Peyer's patch (tissue), 4 donors: Measurements from ENCODE around the gene SLC26A1. TPM values are rescaled to one million over a fixed set of nuclear protein-coding genes. Genes with fewer than 3 reads are reported as not detected.

Experiments
- DNase-seq, 3 donors: peaks; one replicate each; pipeline ENCODE4 v3.0.0-alpha.2; 2017 to 2019
- H3K27ac ChIP-seq, 4 donors: fragments of 200-600 bp; sonication (generic); one replicate each; pipeline ENCODE4 v1.5.1; 2016 to 2019
- H3K27me3 ChIP-seq, 2 donors: fragments of 200-600 bp; sonication (generic); one replicate each; pipeline ENCODE4 v1.5.1; 2019
- H3K36me3 ChIP-seq, 3 donors: fragments of 200-600 bp; sonication (generic); one replicate each; pipeline ENCODE4 v1.5.1; 2016 to 2019
- H3K4me1 ChIP-seq, 4 donors: fragments of 200-600 bp; sonication (generic); one replicate each; pipeline ENCODE4 v1.5.1; 2016 to 2019
- H3K4me3 ChIP-seq, 4 donors: fragments of 200-600 bp; sonication (generic); 1 replicate in 3 of 4; 2 replicates in 1 of 4; pipeline ENCODE4 v1.5.1; 2016 to 2019; ENCODE audit warnings: mild to moderate bottlenecking in 1 of 4
- H3K9me3 ChIP-seq, 4 donors: fragments of 200-600 bp; sonication (generic); one replicate each; pipeline ENCODE4 v1.5.1; 2016 to 2019; ENCODE audit warnings: mild to moderate bottlenecking in 1 of 4
- POLR2A ChIP-seq, 2 donors: fragments of 450-650 bp; IDR thresholded peaks; one replicate each; pipeline ENCODE4 v1.5.1; 2017; ENCODE audit warnings: antibody characterized with exemption in 2 of 2, mild to moderate bottlenecking in 2 of 2, moderate library complexity in 2 of 2
- total RNA-seq, 4 donors: library from RNA; depleted of rRNA; stranded (reverse); fragments of >200 nt; gene quantifications; one replicate each; pipeline ENCODE4 v1.1.0, GENCODE V29; 2016
- TF ChIP-seq, protein P1 (sequence below), 6 experiments: fragments of 450-650 bp in 4 of 6; fragments of 200-600 bp in 2 of 6; sonication (generic) in 1 of 6; IDR thresholded peaks; one replicate each; pipeline ENCODE4 v1.5.1; 2017 to 2019; ENCODE audit warnings: antibody characterized with exemption in 6 of 6, mild to moderate bottlenecking in 3 of 6, moderate library complexity in 1 of 6

Gene SLC26A1
- total RNA-seq, 4 donors from 2014 or later: 0.83 to 35.7 (median 24.3) TPM

DNA sequence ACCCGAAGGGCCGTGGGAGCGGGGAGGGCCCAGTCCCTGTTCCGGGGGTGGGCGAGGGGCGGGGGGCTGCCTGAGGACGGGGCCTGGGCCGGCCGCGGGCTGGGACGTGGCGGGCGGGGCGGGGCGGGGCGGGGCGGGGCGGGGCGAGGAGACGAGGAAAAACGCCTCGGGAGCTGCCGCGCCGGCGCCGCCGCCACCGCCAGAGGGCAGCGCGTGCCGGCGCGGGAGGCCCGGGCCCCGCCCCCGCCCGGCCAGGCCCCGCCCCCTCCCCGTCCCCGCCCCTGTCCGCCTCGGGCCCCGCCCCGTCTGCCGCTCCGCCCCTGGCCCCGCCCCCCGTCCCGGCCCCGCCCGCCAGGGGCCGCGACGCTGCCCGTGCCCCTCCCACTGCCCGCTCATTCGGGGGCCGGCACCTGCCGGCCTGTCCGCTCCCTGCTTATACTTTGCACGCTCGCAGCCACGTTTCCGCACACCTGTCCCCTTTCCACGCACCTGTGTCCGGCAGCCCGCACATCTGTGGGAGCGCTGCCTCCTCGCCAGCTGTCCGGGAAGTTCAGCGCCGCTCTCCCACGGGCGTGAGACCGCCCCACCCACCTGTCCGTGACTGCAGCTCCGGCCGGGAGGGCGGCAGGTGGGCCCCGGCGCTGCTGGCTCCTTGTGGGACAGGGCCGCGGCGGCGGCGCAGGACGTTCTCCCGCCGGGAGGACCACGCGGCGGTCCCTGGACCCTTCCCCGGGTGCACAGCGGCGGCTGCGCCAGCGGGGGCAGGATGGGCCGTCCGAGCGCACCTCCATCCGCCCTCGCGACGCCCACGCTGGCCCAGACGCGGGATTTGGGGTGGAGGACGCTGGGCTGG, 16.6 kb upstream of the SLC26A1 start:
- no peaks in the 10 kb centered on the region for H3K36me3 ChIP-seq
- H3K4me3 ChIP-seq: peak overlapping the region; percentile 65 to 97 (median 81)
- TF ChIP-seq, protein P1, sequence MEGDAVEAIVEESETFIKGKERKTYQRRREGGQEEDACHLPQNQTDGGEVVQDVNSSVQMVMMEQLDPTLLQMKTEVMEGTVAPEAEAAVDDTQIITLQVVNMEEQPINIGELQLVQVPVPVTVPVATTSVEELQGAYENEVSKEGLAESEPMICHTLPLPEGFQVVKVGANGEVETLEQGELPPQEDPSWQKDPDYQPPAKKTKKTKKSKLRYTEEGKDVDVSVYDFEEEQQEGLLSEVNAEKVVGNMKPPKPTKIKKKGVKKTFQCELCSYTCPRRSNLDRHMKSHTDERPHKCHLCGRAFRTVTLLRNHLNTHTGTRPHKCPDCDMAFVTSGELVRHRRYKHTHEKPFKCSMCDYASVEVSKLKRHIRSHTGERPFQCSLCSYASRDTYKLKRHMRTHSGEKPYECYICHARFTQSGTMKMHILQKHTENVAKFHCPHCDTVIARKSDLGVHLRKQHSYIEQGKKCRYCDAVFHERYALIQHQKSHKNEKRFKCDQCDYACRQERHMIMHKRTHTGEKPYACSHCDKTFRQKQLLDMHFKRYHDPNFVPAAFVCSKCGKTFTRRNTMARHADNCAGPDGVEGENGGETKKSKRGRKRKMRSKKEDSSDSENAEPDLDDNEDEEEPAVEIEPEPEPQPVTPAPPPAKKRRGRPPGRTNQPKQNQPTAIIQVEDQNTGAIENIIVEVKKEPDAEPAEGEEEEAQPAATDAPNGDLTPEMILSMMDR (IDR thresholded peaks at IDR 0.05): peak in 4 of 6 experiments; percentile 4 to 33 (median 15)
- TF ChIP-seq POLR2A (IDR thresholded peaks at IDR 0.05): peak; percentile 19 to 53
- DNase-seq: peak; percentile 73 to 89 (median 85)
- no peaks in the 10 kb centered on the region for H3K27me3 ChIP-seq
- peak overlapping the region; percentile 85 to 96 (median 90) for H3K27ac ChIP-seq
- H3K9me3 ChIP-seq: no peaks in the 10 kb centered on the region
- peaks cover 0 to 31% (median 17%) of the 10 kb centered on the region in 4 donors for H3K4me1 ChIP-seq

DNA sequence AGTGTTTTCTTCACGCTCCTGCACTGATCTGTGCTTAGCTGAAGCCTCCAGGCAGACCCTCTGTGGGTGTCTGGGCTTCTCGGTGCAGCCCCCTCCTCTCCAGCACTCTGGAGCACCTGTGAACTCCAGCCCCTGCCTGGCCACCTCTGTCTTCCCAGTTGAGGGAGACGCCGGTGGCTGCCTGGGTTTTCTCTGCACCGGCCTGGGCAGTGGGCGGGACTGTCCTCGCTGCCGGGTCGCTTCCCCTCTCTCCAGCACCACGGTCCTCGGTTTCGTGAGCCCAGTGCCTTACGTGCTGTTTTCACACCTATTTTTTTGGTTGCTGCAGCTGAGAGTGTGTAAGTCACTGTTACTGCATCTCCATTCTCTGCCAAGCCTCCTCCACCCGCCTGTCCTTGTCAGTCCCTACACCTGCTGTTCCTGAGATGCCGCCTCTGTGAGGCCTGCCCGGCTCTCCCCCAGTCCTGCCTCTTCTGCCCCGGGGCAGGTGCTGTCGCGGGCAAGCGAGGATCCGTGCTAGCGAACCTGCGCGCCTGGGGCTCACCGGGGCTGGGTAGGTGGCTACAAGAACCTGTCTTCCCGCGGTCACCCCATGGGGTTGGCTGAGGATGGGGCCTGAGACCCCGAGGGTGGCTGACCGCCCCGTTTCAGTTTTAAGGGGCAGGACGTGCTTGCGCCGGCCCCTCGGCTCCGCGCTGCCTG, 15.8 kb upstream of the SLC26A1 start:
- Histone ChIP-seq H3K36me3 (no peaks in the 10 kb centered on the region), H3K27ac (peak overlapping the region in 2 of 4 donors; percentile 66 to 72), H3K4me1 (peaks cover 0 to 31% (median 17%) of the 10 kb centered on the region in 4 donors), H3K9me3 (no peaks in the 10 kb centered on the region), H3K27me3 (no peaks in the 10 kb centered on the region), H3K4me3 (peak overlapping the region; percentile 65 to 97 (median 81))
- TF ChIP-seq, protein P1 (IDR thresholded peaks at IDR 0.05): no peak
- TF ChIP-seq POLR2A (IDR thresholded peaks at IDR 0.05): peak in 1 of 2 donors; percentile 14
- peak; percentile 34 to 74 (median 67) for DNase-seq

DNA sequence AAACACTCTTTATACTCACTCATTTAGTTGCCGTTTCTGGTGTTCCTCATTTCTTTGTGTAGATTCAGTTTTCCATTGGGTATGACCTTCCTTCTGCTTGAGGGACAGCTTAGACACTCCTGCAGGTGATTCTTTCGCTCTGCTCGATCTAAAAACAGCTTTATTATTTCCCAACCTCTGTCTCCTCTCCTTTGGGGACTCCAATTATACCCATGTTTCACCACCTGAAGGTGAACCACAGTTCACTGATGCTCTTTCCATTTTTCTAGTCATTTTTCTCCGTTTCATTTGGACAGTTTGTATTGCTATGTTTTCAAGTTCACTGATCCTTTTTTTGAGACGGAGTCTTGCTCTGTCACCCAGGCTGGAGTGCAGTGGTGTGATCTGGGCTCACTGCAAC, 13.7 kb upstream of the SLC26A1 start:
- Histone ChIP-seq H3K27ac (no peak overlapping the region), H3K4me3 (no peak overlapping the region), H3K4me1 (peaks cover 0 to 39% (median 24%) of the 10 kb centered on the region in 4 donors), H3K36me3 (no peaks in the 10 kb centered on the region), H3K27me3 (peaks cover 0 to 20% of the 10 kb centered on the region in 2 donors), H3K9me3 (no peaks in the 10 kb centered on the region)
- DNase-seq: no peak
- TF ChIP-seq, protein P1 (IDR thresholded peaks at IDR 0.05): no peak
- TF ChIP-seq POLR2A (IDR thresholded peaks at IDR 0.05): no peak

GRCh38 chr4:1004557-1005485, 11.6 kb upstream of the SLC26A1 start:
- H3K4me3 ChIP-seq: no peak overlapping the region
- H3K4me1 ChIP-seq: peaks cover 0 to 29% (median 18%) of the 10 kb centered on the region in 4 donors
- H3K9me3 ChIP-seq: no peaks in the 10 kb centered on the region
- H3K36me3 ChIP-seq: no peaks in the 10 kb centered on the region
- no peak for DNase-seq
- TF ChIP-seq, protein P1 (IDR thresholded peaks at IDR 0.05): no peak
- no peak for TF ChIP-seq POLR2A (IDR thresholded peaks at IDR 0.05)
- H3K27me3 ChIP-seq: peaks cover 0 to 36% of the 10 kb centered on the region in 2 donors
- no peak overlapping the region for H3K27ac ChIP-seq

- Histone ChIP-seq H3K9me3 (no peaks in the 10 kb centered on the region), H3K4me1 (peaks cover 0 to 26% (median 15%) of the 10 kb centered on the region in 4 donors), H3K36me3 (no peaks in the 10 kb centered on the region), H3K4me3 (no peak overlapping the region), H3K27me3 (peaks cover 0 to 36% of the 10 kb centered on the region in 2 donors), H3K27ac (no peak overlapping the region)
- DNase-seq: no peak
- TF ChIP-seq, protein P1 (IDR thresholded peaks at IDR 0.05): no peak
- no peak for TF ChIP-seq POLR2A (IDR thresholded peaks at IDR 0.05)
Observed at GRCh38 chr4:1004071-1004418, 10.8 kb upstream of the SLC26A1 start.
